ENCODE measurements around the gene ADARB2. TPM values are rescaled to one million over a fixed set of nuclear protein-coding genes. Genes with fewer than 3 reads are reported as not detected.

Gene ADARB2
- polyA plus RNA-seq, 1 of the 3 experiments (the other 2 are of a cell fraction): not detected

DNA sequence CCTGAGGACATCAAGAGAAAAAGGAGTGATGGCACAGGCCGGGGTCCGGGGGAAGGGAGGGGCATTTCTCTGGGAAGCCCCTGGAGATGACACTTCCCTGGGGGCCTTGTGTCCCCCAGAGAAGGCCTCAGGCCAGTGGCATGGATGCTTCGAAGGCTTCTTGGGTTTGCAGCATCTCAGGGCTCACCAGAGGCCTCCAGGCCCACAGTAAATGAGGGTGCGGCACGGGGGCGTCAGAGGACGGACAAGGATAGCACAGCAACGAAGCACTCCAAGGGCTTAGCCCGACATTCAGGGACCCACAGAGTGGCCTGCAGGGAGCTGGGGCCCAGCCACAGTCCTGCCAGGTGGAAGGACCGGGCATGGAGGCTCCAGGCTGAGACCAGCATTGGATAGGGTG lies 71.6 kb downstream of the ADARB2 start:
- 52% methylated on average over 8 of the region's 10 CpGs for WGBS (ENCODE audit: low lambda C conversion rate)
- Histone ChIP-seq H3K27ac (ENCODE audit: low read depth in 2 of 2, low read length in 1 of 2) (no peak overlapping the region), H3K36me3 (replicated peaks in 1 of 2; ENCODE audit: control insufficient read depth in 1 of 2, insufficient read depth in 2 of 2, low read length in 1 of 2) (no peaks in the 10 kb centered on the region), H2AFZ (ENCODE audit: low read depth) (no peak overlapping the region), H4K20me1 (ENCODE audit: insufficient read depth) (no peaks in the 10 kb centered on the region), H3K79me2 (ENCODE audit: insufficient read depth) (no peaks in the 10 kb centered on the region), H3K9me2 (no peaks in the 10 kb centered on the region), H3F3A (replicated peaks; ENCODE audit: insufficient read depth) (no peaks in the 10 kb centered on the region), H3K9ac (no peak overlapping the region), H3K4me1 (ENCODE audit: control insufficient read depth in 1 of 2, insufficient read depth in 2 of 2, low read depth in 1 of 2, low read length in 1 of 2) (no peaks in the 10 kb centered on the region; a peak in 1 of 4 replicates), H3K4me2 (no peak overlapping the region), H3K4me3 (ENCODE audit: low read depth in 2 of 2, low read length in 1 of 2) (no peak overlapping the region), H3K9me3 (no peaks in the 10 kb centered on the region), H3K27me3 (ENCODE audit: insufficient read depth) (no peaks in the 10 kb centered on the region)
- no peak for DNase-seq
- TF ChIP-seq EZH2phosphoT487 (IDR thresholded peaks at IDR 0.05; ENCODE audit: borderline replicate concordance, low read depth) (no peak), NRF1 (IDR thresholded peaks at IDR 0.05; ENCODE audit: low read depth, low read length) (no peak), EP300 (IDR thresholded peaks at IDR 0.05; ENCODE audit: borderline replicate concordance in 1 of 2, low read depth in 1 of 2, low read length in 1 of 2) (no peak), YY1 (IDR thresholded peaks at IDR 0.05; ENCODE audit: low read depth) (no peak), FOXJ3 (CRISPR knock-in tag; IDR thresholded peaks at IDR 0.05) (no peak), MXI1 (IDR thresholded peaks at IDR 0.05; ENCODE audit: low read depth, low read length) (no peak), RXRA (IDR thresholded peaks at IDR 0.05; ENCODE audit: borderline replicate concordance, low read depth) (no peak), RFX5 (IDR thresholded peaks at IDR 0.05; ENCODE audit: low read length) (no peak), TCF12 (IDR thresholded peaks at IDR 0.05) (no peak), RCOR1 (IDR thresholded peaks at IDR 0.05; ENCODE audit: low read length) (no peak), RAD21 (IDR thresholded peaks at IDR 0.05; ENCODE audit: low read length) (no peak), JUND (IDR thresholded peaks at IDR 0.05) (no peak), FOSL2 (IDR thresholded peaks at IDR 0.05; ENCODE audit: borderline replicate concordance, low read depth) (no peak)
- TF ChIP-seq, protein P1, sequence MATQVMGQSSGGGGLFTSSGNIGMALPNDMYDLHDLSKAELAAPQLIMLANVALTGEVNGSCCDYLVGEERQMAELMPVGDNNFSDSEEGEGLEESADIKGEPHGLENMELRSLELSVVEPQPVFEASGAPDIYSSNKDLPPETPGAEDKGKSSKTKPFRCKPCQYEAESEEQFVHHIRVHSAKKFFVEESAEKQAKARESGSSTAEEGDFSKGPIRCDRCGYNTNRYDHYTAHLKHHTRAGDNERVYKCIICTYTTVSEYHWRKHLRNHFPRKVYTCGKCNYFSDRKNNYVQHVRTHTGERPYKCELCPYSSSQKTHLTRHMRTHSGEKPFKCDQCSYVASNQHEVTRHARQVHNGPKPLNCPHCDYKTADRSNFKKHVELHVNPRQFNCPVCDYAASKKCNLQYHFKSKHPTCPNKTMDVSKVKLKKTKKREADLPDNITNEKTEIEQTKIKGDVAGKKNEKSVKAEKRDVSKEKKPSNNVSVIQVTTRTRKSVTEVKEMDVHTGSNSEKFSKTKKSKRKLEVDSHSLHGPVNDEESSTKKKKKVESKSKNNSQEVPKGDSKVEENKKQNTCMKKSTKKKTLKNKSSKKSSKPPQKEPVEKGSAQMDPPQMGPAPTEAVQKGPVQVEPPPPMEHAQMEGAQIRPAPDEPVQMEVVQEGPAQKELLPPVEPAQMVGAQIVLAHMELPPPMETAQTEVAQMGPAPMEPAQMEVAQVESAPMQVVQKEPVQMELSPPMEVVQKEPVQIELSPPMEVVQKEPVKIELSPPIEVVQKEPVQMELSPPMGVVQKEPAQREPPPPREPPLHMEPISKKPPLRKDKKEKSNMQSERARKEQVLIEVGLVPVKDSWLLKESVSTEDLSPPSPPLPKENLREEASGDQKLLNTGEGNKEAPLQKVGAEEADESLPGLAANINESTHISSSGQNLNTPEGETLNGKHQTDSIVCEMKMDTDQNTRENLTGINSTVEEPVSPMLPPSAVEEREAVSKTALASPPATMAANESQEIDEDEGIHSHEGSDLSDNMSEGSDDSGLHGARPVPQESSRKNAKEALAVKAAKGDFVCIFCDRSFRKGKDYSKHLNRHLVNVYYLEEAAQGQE (IDR thresholded peaks at IDR 0.05; ENCODE audit: low read depth, low read length): no peak
- TF ChIP-seq, protein P2, sequence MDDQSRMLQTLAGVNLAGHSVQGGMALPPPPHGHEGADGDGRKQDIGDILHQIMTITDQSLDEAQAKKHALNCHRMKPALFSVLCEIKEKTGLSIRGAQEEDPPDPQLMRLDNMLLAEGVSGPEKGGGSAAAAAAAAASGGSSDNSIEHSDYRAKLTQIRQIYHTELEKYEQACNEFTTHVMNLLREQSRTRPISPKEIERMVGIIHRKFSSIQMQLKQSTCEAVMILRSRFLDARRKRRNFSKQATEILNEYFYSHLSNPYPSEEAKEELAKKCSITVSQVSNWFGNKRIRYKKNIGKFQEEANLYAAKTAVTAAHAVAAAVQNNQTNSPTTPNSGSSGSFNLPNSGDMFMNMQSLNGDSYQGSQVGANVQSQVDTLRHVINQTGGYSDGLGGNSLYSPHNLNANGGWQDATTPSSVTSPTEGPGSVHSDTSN (IDR thresholded peaks at IDR 0.05): no peak
- TF ChIP-seq, protein P3, sequence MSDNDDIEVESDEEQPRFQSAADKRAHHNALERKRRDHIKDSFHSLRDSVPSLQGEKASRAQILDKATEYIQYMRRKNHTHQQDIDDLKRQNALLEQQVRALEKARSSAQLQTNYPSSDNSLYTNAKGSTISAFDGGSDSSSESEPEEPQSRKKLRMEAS (IDR thresholded peaks at IDR 0.05; ENCODE audit: low read depth): no peak
- TF ChIP-seq, protein P4, sequence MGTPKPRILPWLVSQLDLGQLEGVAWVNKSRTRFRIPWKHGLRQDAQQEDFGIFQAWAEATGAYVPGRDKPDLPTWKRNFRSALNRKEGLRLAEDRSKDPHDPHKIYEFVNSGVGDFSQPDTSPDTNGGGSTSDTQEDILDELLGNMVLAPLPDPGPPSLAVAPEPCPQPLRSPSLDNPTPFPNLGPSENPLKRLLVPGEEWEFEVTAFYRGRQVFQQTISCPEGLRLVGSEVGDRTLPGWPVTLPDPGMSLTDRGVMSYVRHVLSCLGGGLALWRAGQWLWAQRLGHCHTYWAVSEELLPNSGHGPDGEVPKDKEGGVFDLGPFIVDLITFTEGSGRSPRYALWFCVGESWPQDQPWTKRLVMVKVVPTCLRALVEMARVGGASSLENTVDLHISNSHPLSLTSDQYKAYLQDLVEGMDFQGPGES (IDR thresholded peaks at IDR 0.05; ENCODE audit: low read depth, low read length): no peak
- TF ChIP-seq, protein P5, sequence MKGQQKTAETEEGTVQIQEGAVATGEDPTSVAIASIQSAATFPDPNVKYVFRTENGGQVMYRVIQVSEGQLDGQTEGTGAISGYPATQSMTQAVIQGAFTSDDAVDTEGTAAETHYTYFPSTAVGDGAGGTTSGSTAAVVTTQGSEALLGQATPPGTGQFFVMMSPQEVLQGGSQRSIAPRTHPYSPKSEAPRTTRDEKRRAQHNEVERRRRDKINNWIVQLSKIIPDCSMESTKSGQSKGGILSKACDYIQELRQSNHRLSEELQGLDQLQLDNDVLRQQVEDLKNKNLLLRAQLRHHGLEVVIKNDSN (IDR thresholded peaks at IDR 0.05; ENCODE audit: borderline replicate concordance, low read depth): no peak
- TF ChIP-seq, protein P6, sequence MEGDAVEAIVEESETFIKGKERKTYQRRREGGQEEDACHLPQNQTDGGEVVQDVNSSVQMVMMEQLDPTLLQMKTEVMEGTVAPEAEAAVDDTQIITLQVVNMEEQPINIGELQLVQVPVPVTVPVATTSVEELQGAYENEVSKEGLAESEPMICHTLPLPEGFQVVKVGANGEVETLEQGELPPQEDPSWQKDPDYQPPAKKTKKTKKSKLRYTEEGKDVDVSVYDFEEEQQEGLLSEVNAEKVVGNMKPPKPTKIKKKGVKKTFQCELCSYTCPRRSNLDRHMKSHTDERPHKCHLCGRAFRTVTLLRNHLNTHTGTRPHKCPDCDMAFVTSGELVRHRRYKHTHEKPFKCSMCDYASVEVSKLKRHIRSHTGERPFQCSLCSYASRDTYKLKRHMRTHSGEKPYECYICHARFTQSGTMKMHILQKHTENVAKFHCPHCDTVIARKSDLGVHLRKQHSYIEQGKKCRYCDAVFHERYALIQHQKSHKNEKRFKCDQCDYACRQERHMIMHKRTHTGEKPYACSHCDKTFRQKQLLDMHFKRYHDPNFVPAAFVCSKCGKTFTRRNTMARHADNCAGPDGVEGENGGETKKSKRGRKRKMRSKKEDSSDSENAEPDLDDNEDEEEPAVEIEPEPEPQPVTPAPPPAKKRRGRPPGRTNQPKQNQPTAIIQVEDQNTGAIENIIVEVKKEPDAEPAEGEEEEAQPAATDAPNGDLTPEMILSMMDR (IDR thresholded peaks at IDR 0.05): no peak
- CTCF ChIA-PET: interaction anchor here (1.0 kb wide), 1 partner anchor 14 kb away, joined by 3 read pairs; no protein-coding TSS in a partner anchor
- POLR2A ChIA-PET: no interaction called here
